ENCODE results near the gene SLC25A15.

The SLC25A15 gene

GRCh38 chr13:40789275-40790153 lies at the start of gene SLC25A15:
SLC25A15 (plus strand) TSS chr13:40789611; CDS start chr13:40793227, 3,616 bp downstream.
- peak; percentile 51 for DNase-seq (ENCODE audit: low spot score)

GRCh38 chr13:40749327-40749726 lies 40.1 kb upstream of the SLC25A15 start:
- no peak for DNase-seq (ENCODE audit: low spot score)

GRCh38 chr13:40755082-40755700 lies 34.2 kb upstream of the SLC25A15 start:
- no peak for DNase-seq (ENCODE audit: low spot score)

GRCh38 chr13:40756042-40756441 lies 33.4 kb upstream of the SLC25A15 start:
- DNase-seq (ENCODE audit: low spot score) = no peak

- DNase-seq (ENCODE audit: low spot score) = no peak
Measured at GRCh38 chr13:40758811-40759210, 30.6 kb upstream of the SLC25A15 start.

GRCh38 chr13:40762849-40763248 lies 26.6 kb upstream of the SLC25A15 start:
- no peak for DNase-seq (ENCODE audit: low spot score)

GRCh38 chr13:40764587-40765403 lies 24.6 kb upstream of the SLC25A15 start:
- DNase-seq (ENCODE audit: low spot score) = no peak

GRCh38 chr13:40765602-40766001 lies 23.8 kb upstream of the SLC25A15 start:
- DNase-seq (ENCODE audit: low spot score) = no peak

- DNase-seq (ENCODE audit: low spot score) = no peak
Measured at GRCh38 chr13:40769970-40770369, 19.4 kb upstream of the SLC25A15 start.

GRCh38 chr13:40770609-40770933 lies 18.8 kb upstream of the SLC25A15 start:
- no peak for DNase-seq (ENCODE audit: low spot score)

- DNase-seq (ENCODE audit: low spot score) = peak; percentile 94
Measured at GRCh38 chr13:40770934-40771618, 18.3 kb upstream of the SLC25A15 start, which contains the start of gene MRPS31. MRPS31 (minus strand) TSS chr13:40771190; CDS start chr13:40771136, 54 bp downstream.

GRCh38 chr13:40772765-40773473 lies 16.5 kb upstream of the SLC25A15 start:
- no peak for DNase-seq (ENCODE audit: low spot score)

- DNase-seq (ENCODE audit: low spot score) = no peak
Measured at GRCh38 chr13:40774672-40775071, 14.7 kb upstream of the SLC25A15 start.

GRCh38 chr13:40776232-40776631 lies 13.2 kb upstream of the SLC25A15 start:
- no peak for DNase-seq (ENCODE audit: low spot score)

GRCh38 chr13:40776681-40777165 lies 12.7 kb upstream of the SLC25A15 start:
- DNase-seq (ENCODE audit: low spot score) = no peak

GRCh38 chr13:40777166-40777808 lies 12.1 kb upstream of the SLC25A15 start:
- peak; percentile 71 for DNase-seq (ENCODE audit: low spot score)

GRCh38 chr13:40777809-40778175 lies 11.6 kb upstream of the SLC25A15 start:
- peak; percentile 5 for DNase-seq (ENCODE audit: low spot score)

GRCh38 chr13:40779049-40779448 lies 10.4 kb upstream of the SLC25A15 start:
- no peak for DNase-seq (ENCODE audit: low spot score)

- DNase-seq (ENCODE audit: low spot score) = no peak
Measured at GRCh38 chr13:40779796-40780285, 9.6 kb upstream of the SLC25A15 start.

GRCh38 chr13:40780822-40781401 lies 8.5 kb upstream of the SLC25A15 start:
- DNase-seq (ENCODE audit: low spot score) = no peak
